Left lung (tissue), 10 donors: ENCODE measurements around the gene SDK1. TPM values are rescaled to one million over a fixed set of nuclear protein-coding genes. Genes with fewer than 3 reads are reported as not detected.

Experiments used
- ATAC-seq: fragments of 200-7000 bp; cut with Tn5 transposase; one replicate; pipeline ENCODE4 v1.9.1; 2020; ENCODE audit warnings: moderate library complexity
- DNase-seq, 4 donors: peaks; one replicate each; pipeline ENCODE4 v3.0.0-alpha.2; 2013 to 2020
- H3K27ac ChIP-seq, 2 donors: fragments of 200-600 bp; sonication (generic) in 1 of 2; one replicate each; pipeline versions ENCODE4 v1.5.0 to v1.8.0; 2020 to 2021
- H3K27me3 ChIP-seq, 2 donors: fragments of 200-600 bp; sonication (generic) in 1 of 2; one replicate each; pipeline versions ENCODE4 v1.5.0 to v1.8.0; 2020 to 2021
- H3K36me3 ChIP-seq, 2 donors: fragments of 200-600 bp; sonication (generic) in 1 of 2; one replicate each; pipeline versions ENCODE4 v1.5.0 to v1.8.0; 2020 to 2021
- H3K4me1 ChIP-seq, 2 donors: fragments of 200-600 bp; one replicate each; pipeline ENCODE4 v1.8.0; 2021
- H3K4me3 ChIP-seq, 2 donors: fragments of 200-600 bp; sonication (generic) in 1 of 2; one replicate each; pipeline versions ENCODE4 v1.5.0 to v1.8.0; 2020 to 2021; ENCODE audit warnings: mild to moderate bottlenecking in 1 of 2
- H3K9me3 ChIP-seq, 2 donors: fragments of 200-600 bp; sonication (generic) in 1 of 2; one replicate each; pipeline versions ENCODE4 v1.5.0 to v1.8.0; 2020 to 2021
- CTCF ChIP-seq, 2 donors: fragments of 200-600 bp; sonication (generic) in 1 of 2; IDR thresholded peaks; one replicate each; pipeline versions ENCODE4 v1.5.0 to v1.8.0; 2021; ENCODE audit warnings: antibody characterized with exemption in 2 of 2
- intact Hi-C, 2 donors: fragments of 100-400 bp; cut with DNase I; formaldehyde crosslinking; loops; one replicate each; pipeline versions ENCODE4 v1.11.2 to v1.14.2; 2022
- polyA plus RNA-seq, 6 donors: library from polyadenylated mRNA; unstranded; fragments of 120-200 nt; gene quantifications; one replicate each; pipeline ENCODE4 v1.2.1, GENCODE V29; 2013; ENCODE audit not compliant: insufficient read length in 6 of 6
- total RNA-seq, 2 donors: library from RNA; stranded (reverse); fragmentation: NEBNext Ultra II Directional; extraction: Animal tissue kit (Norgen Biotek cat#: 25700); gene quantifications; one replicate each; pipeline ENCODE4 v1.2.1, GENCODE V29; 2021
- donor health status: DM: no; HTN: yes; CAD: no.
- donor health status: DM: no; HTN: no; CAD: no.

Gene SDK1
- total and polyA plus RNA-seq, 8 donors = 5.5 to 17.6 (median 13.0) TPM

GRCh38 chr7:4230352-4230751, 929.3 kb downstream of the SDK1 start:
- H3K4me1 ChIP-seq = no peaks in the 10 kb centered on the region
- peaks cover 0 to 2% of the 10 kb centered on the region in 2 donors for H3K9me3 ChIP-seq
- intact Hi-C loops = no loop called here
- no peak for TF ChIP-seq CTCF (IDR thresholded peaks at IDR 0.05)
- H3K27ac ChIP-seq = no peak overlapping the region
- no peaks in the 10 kb centered on the region for H3K36me3 ChIP-seq
- no peak overlapping the region for H3K4me3 ChIP-seq
- no peaks in the 10 kb centered on the region for H3K27me3 ChIP-seq
- ATAC-seq (no peak), DNase-seq (no peak)

- Histone ChIP-seq H3K4me3 (no peak overlapping the region), H3K4me1 (no peaks in the 10 kb centered on the region), H3K27ac (no peak overlapping the region), H3K36me3 (no peaks in the 10 kb centered on the region), H3K27me3 (no peaks in the 10 kb centered on the region), H3K9me3 (no peaks in the 10 kb centered on the region)
- ATAC-seq = no peak
- TF ChIP-seq CTCF (IDR thresholded peaks at IDR 0.05) = no peak
- intact Hi-C loops = no loop called here
- DNase-seq = no peak
Measured at GRCh38 chr7:4233146-4233545, 932.1 kb downstream of the SDK1 start.

GRCh38 chr7:4233621-4234497, 932.8 kb downstream of the SDK1 start:
- Histone ChIP-seq H3K27ac (no peak overlapping the region), H3K36me3 (no peaks in the 10 kb centered on the region), H3K4me1 (no peaks in the 10 kb centered on the region), H3K4me3 (no peak overlapping the region), H3K27me3 (no peaks in the 10 kb centered on the region), H3K9me3 (no peaks in the 10 kb centered on the region)
- intact Hi-C loops = no loop called here
- ATAC-seq (no peak), DNase-seq (no peak)
- no peak for TF ChIP-seq CTCF (IDR thresholded peaks at IDR 0.05)

GRCh38 chr7:4234498-4234855, 933.4 kb downstream of the SDK1 start:
- no peaks in the 10 kb centered on the region for H3K4me1 ChIP-seq
- no peak for DNase-seq
- H3K27me3 ChIP-seq = no peaks in the 10 kb centered on the region
- H3K36me3 ChIP-seq = no peaks in the 10 kb centered on the region
- no peak for TF ChIP-seq CTCF (IDR thresholded peaks at IDR 0.05)
- H3K27ac ChIP-seq = no peak overlapping the region
- ATAC-seq = no peak
- intact Hi-C loops = no loop called here
- no peaks in the 10 kb centered on the region for H3K9me3 ChIP-seq
- H3K4me3 ChIP-seq = no peak overlapping the region

- Histone ChIP-seq H3K36me3 (no peaks in the 10 kb centered on the region), H3K4me3 (no peak overlapping the region), H3K27ac (no peak overlapping the region), H3K9me3 (no peaks in the 10 kb centered on the region), H3K4me1 (no peaks in the 10 kb centered on the region), H3K27me3 (no peaks in the 10 kb centered on the region)
- intact Hi-C loops = no loop called here
- DNase-seq (no peak), ATAC-seq (no peak)
- TF ChIP-seq CTCF (IDR thresholded peaks at IDR 0.05) = no peak
Measured at GRCh38 chr7:4234886-4235285, 933.8 kb downstream of the SDK1 start.
